ENCODE data around the gene POU3F4.

The POU3F4 gene

GRCh38 chrX:83508006-83508405 lies at the start of gene POU3F4:
Gene POU3F4 (plus strand): TSS chrX:83508290. CDS start chrX:83508325, 35 bp downstream.
- DNase-seq, result no peak

GRCh38 chrX:83469551-83469950 lies 38.5 kb upstream of the POU3F4 start:
- peak in 1 of 2 experiments; percentile 33 for DNase-seq

- DNase-seq, result no peak
Observed at GRCh38 chrX:83495898-83496297, 12.2 kb upstream of the POU3F4 start.

DNA sequence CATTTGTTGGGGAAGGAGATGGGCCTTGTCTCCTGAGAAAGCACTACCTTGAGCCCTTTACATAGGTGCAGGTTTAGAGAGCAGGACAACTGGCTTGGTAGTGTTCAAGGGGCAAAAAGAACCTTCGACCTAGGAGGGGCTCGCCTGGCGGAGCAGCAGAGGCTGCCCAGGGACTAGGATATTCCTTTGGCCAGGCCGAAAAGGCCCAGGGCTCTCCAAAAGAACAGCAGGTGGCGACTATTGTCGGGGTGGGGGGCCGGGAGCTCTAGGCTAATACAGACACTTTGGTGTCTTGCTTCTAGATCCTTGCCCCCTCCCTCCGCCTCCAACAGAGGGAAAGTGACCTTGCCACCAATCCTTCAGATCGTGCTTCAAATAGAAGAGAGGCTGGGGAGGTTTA lies 7.1 kb upstream of the POU3F4 start:
- no peak for DNase-seq

DNA sequence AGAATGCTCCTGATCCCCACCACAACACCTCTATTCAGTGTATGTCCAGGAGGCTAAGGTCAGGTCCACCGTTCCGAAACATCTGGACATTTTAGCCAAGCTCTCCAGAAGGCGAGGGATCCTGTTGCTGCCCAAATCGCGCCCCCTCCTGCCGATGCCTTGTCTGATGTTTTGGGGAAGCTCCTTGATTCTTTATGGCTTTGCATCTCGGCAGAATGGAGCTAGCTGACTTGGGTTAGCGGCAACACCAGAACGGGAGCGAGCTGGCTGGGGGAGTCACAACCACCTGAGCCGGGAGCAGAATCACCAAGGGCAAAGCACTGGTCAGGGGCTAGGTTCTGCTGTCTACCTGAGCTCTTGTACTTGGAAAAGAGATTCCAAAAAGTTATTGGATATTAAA lies 6.6 kb upstream of the POU3F4 start:
- no peak for DNase-seq

DNA sequence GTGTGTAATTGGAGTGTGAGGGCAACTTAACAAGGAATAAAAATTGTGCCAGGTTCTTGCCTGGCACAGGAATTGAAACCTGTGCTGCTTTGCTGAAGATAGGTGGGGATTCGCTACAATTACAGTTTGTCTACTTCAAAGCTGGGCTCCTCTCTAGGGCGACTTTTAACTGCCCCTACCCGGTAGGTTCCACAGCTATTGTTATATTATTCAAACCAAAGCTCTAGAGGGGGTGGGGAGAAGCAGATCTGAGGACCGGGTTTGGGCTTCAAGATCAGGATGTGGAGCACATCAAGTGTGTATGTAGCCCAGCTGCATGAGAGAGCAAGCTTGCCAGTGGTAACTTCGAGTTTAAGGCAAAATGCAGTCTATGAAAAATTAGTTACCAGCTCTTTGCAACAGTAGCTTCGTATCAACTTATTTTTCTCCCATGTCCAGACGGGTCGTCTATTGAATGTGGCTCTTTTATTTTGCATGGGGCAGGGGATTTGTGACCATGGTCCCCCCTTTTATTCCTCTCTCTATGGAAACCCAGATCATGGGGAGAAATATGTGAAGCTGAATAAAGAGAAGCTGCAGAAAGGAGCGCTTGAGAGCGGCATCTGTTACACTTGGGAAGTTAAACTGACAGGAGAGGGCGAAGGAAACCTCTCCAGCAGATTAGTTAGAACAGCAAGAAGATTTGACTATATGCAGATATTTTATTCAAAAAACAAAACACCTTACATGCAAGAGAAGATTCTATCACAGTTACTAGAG lies 3.2 kb upstream of the POU3F4 start:
- DNase-seq, result no peak

- no peak for DNase-seq
Observed at GRCh38 chrX:83508526-83509253, 600 bp downstream of the POU3F4 start.

- no peak for DNase-seq
Observed at GRCh38 chrX:83509254-83509801, 1.2 kb downstream of the POU3F4 start.

GRCh38 chrX:83510510-83511062 lies 2.5 kb downstream of the POU3F4 start:
- no peak for DNase-seq

DNA sequence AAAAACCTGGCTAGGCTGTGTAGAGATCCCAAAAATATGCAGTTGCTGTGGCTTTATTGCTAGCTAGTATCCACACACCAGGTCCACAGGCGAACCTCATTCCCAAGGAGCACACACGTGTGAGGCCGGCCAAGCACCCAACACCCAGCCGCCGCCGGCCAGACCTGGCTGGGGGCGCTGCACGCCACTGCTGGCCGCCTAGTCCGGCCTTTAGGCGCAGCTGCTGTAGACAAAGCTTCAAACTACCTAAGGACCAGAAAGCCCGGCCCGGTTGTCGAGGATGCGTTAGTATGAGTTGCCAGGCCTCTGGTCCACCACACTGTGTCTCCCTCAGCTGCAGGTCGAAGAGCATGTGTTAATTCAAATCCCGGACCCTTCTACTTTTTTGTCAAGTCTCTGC lies 3.1 kb downstream of the POU3F4 start:
- no peak for DNase-seq

DNA sequence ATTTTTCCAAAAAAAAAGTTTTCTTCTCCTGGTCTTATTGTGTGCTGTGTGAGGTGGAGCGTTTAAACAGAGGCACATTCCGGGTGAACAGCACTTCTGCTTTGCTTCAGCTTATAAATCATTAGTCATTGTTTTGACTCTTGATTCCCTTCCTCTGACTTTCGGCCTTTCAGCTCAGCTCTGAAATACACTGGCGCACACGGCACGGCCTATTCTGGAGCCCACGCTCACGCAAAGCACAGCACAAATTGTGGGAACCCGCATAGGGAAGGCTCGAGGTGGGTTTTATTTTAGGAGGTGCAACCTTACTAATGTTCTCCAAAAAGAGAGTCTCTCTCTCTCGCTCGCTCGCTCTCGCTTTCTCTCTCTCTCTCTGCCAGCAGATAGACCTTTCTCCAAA lies 4.0 kb downstream of the POU3F4 start:
- DNase-seq, result no peak

GRCh38 chrX:83516597-83516996 lies 8.5 kb downstream of the POU3F4 start:
- DNase-seq, result no peak

GRCh38 chrX:83521905-83522304 lies 13.8 kb downstream of the POU3F4 start:
- no peak for DNase-seq

- DNase-seq, result no peak
Observed at GRCh38 chrX:83529950-83530349, 21.9 kb downstream of the POU3F4 start.

DNA sequence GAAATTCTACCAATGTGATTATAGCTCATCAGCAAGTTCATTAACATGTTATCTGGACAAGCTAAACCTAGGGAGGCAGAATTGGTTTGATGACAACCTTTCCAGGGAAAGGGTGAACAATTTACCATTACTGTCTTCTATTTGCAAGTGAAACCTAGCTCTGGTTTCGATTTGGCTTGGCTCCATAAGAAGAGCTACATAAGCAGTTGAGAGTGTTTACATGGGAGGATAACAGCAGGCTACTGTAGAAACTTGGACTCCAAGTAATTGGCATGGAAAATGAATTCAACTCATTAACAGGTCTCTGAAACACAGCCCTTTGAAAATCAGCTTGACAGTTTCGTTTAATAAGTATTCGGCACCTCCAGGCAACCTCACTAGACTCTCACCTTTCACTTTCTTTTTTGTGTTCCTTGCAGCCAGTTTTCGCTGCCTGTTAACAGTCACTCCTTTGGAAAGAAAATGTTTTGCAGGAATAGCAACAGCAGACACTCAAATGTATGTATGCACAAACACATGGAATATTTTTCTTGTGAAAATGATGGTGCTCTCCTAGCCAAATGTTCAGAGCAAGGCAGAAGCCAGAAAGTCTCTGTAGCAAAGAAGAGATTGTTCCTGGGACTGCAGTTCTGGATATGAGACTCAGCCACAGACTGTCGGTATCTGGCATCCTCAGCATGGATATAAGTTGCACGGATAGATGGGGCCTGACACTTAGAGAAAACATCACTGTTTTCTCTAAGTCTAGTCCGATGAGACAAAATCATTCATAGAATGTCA lies 27.5 kb downstream of the POU3F4 start:
- DNase-seq, result no peak

All from NCI-H526 (cell line).